Measurements from ENCODE around the gene PHYKPL. TPM values are rescaled to one million over a fixed set of nuclear protein-coding genes. Genes with fewer than 3 reads are reported as not detected.

PHYKPL gene
- total and polyA plus RNA-seq, 5 donors from 2014 or later, result 41.5 to 165 (median 42.9) TPM

DNA sequence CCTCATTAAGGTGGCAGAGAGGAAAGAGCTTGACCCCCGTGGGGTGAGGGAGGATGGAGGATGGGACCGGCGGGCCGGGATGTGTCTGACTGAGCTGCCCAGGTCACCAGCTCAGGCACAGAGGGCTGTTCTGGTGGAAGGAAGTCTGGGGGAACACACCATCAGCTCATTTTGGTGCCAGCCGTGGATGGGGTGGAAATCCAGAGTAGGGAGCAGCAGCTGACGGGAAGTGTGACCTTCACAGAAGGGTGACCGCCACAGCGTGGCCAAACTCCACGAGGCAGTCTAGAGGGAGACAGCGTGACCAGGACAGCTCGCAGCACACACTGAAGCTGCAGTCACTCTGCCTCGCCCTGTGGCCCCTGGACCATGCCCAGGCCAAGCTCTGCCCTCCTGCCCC lies 45.3 kb upstream of the PHYKPL start:
- Histone ChIP-seq H3K4me1 (ENCODE audit: control insufficient read depth, insufficient read depth, low read length, poor library complexity, severe bottlenecking) (no peaks in the 10 kb centered on the region), H3K36me3 (ENCODE audit: control insufficient read depth, insufficient read depth, low read length) (no peaks in the 10 kb centered on the region), H3K27me3 (ENCODE audit: control insufficient read depth, insufficient read depth, low read length) (no peaks in the 10 kb centered on the region), H3K27ac (ENCODE audit: insufficient read depth, low read length, poor library complexity, severe bottlenecking) (no peak overlapping the region), H3K9me3 (ENCODE audit: control insufficient read depth in 2 of 2, low read length in 2 of 2) (no peaks in the 10 kb centered on the region), H3K4me3 (ENCODE audit: low read depth, low read length) (no peak overlapping the region)
- no peak overlapping the region for H3K27ac Mint-ChIP-seq
- no peak for DNase-seq
- no peak for ATAC-seq (ENCODE audit: low read depth in 2 of 2)
- no peak overlapping the region for H3K4me3 Mint-ChIP-seq
- H3K27me3 Mint-ChIP-seq, result no peaks in the 10 kb centered on the region
- H3K36me3 Mint-ChIP-seq, result no peaks in the 10 kb centered on the region
- H3K4me1 Mint-ChIP-seq, result peaks cover 0 to 4% (median 0%) of the 10 kb centered on the region in 4 donors
- peaks cover 0 to 2% (median 0%) of the 10 kb centered on the region in 7 donors for H3K9me3 Mint-ChIP-seq

DNA sequence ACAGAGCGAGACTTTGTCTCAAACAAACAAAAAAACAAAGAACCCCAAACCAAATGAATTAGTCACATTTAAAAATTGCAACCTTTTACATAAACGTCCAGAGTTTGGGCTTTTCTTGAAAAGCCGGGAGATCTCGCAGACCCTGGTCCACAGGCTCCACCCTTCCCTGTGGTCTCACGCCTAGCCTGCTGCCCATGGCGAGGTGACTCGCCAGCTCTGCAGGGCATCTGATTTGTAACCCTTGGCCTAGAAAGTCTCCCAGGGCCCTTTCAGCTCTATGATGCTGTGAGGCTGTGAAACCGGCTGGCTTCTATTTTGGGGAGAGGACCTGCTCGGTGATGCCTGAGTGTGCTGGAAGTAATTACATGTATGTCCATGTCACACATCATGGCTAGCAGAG lies 44.7 kb upstream of the PHYKPL start:
- Histone ChIP-seq H3K4me3 (ENCODE audit: low read depth, low read length) (no peak overlapping the region), H3K27me3 (ENCODE audit: control insufficient read depth, insufficient read depth, low read length) (no peaks in the 10 kb centered on the region), H3K9me3 (ENCODE audit: control insufficient read depth in 2 of 2, low read length in 2 of 2) (no peaks in the 10 kb centered on the region), H3K4me1 (ENCODE audit: control insufficient read depth, insufficient read depth, low read length, poor library complexity, severe bottlenecking) (no peaks in the 10 kb centered on the region), H3K36me3 (ENCODE audit: control insufficient read depth, insufficient read depth, low read length) (no peaks in the 10 kb centered on the region), H3K27ac (ENCODE audit: insufficient read depth, low read length, poor library complexity, severe bottlenecking) (no peak overlapping the region)
- H3K27me3 Mint-ChIP-seq, result no peaks in the 10 kb centered on the region
- DNase-seq (no peak), ATAC-seq (ENCODE audit: low read depth in 2 of 2) (no peak)
- H3K4me3 Mint-ChIP-seq, result no peak overlapping the region
- no peak overlapping the region for H3K27ac Mint-ChIP-seq
- peaks cover 0 to 4% (median 0%) of the 10 kb centered on the region in 4 donors for H3K4me1 Mint-ChIP-seq
- H3K9me3 Mint-ChIP-seq, result peaks cover 0 to 2% (median 0%) of the 10 kb centered on the region in 7 donors
- no peaks in the 10 kb centered on the region for H3K36me3 Mint-ChIP-seq

DNA sequence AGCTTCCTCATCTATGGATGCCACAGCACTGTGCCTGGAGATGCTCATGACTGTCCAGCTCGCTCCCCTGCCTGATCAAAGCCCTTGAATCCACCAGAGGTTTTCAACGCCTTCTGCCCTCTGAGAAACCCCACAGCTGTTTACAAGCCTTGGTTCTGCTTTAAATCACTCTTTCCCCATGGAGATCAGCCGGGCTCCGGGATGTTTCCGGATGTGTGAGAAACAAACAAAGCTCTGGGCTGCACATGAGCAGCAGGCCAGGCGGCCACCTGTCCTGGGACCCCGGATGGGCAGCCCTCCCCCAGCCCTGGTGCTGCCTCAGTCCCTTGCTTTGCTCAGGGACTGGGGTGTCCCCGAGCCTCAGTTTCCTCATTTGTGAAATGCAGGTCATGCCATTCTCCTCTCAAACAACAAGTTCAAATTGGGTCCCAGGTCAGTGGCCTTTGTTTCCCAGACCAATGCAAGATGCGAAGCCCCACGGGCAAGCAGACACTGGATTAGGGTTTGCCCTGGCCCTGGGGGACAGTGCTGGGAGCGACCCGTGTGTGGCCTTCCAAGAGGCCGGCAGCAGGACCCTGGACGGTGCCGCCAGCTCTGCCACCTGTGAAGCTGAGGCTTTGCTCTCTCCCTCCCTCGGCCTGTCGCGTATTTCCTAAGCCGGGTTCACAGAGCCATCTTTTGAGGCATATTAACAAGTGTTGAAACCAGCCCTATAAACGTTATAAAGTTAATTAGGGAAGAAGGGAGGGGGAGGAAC lies 42.4 kb upstream of the PHYKPL start:
- Mint-ChIP-seq H3K36me3 (no peaks in the 10 kb centered on the region), H3K4me1 (peaks cover 0 to 3% (median 0%) of the 10 kb centered on the region in 4 donors), H3K27ac (no peak overlapping the region), H3K9me3 (peaks cover 0 to 2% (median 0%) of the 10 kb centered on the region in 7 donors), H3K4me3 (no peak overlapping the region), H3K27me3 (no peaks in the 10 kb centered on the region)
- Histone ChIP-seq H3K27me3 (ENCODE audit: control insufficient read depth, insufficient read depth, low read length) (no peaks in the 10 kb centered on the region), H3K36me3 (ENCODE audit: control insufficient read depth, insufficient read depth, low read length) (no peaks in the 10 kb centered on the region), H3K4me3 (ENCODE audit: low read depth, low read length) (no peak overlapping the region), H3K4me1 (ENCODE audit: control insufficient read depth, insufficient read depth, low read length, poor library complexity, severe bottlenecking) (no peaks in the 10 kb centered on the region), H3K27ac (ENCODE audit: insufficient read depth, low read length, poor library complexity, severe bottlenecking) (no peak overlapping the region), H3K9me3 (ENCODE audit: control insufficient read depth in 2 of 2, low read length in 2 of 2) (no peaks in the 10 kb centered on the region)
- ATAC-seq (ENCODE audit: low read depth in 2 of 2) (no peak), DNase-seq (no peak)

DNA sequence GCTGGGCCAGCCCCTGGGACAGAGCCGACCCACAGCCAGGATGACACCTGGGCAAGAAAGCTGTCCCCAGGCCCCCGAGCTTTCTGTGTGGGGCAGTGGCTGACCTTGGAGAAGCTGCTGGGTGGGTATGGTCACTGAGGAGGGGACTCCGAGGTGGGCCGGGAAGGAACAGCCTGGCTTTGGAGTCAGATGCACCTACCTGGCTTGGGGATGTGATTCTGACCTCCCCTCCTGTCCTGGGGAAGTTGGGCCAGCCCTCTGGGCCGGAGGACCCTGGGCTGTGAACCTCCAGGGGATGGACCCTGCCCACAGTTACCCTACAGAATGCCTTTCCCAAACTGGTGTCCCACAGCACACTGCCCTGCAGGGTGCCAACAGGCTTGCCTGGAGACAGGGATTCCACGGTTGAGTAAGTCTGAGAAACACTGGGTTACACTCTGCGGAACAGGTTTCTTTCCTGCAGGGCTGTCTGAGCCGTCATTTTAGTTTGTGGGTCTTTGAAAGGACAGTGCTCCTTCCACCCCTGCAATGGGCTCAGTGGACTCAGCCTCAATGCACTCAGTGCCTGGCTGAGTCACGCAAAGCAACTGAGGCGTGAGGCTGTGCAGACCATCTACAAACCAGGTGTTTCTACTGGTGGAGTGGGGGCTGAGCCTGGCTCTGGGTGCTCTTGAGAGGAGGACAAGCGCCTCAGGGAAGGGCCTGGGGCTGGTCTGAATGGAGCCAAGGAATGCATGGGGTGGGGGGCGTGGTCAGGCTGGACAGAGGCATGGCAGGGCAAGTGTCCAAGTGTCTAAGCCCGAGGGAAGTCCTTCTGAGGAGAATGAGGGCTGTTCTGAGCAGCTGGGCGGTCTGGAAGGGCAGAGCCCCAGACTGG lies 41.3 kb upstream of the PHYKPL start:
- no peak overlapping the region for H3K27ac ChIP-seq (ENCODE audit: insufficient read depth, low read length, poor library complexity, severe bottlenecking)
- H3K4me3 ChIP-seq (ENCODE audit: low read depth, low read length), result no peak overlapping the region
- ATAC-seq (ENCODE audit: low read depth in 2 of 2), result no peak
- peaks cover 0 to 2% (median 0%) of the 10 kb centered on the region in 7 donors for H3K9me3 Mint-ChIP-seq
- no peaks in the 10 kb centered on the region for H3K4me1 Mint-ChIP-seq
- no peaks in the 10 kb centered on the region for H3K27me3 ChIP-seq (ENCODE audit: control insufficient read depth, insufficient read depth, low read length)
- no peaks in the 10 kb centered on the region for H3K36me3 Mint-ChIP-seq
- H3K36me3 ChIP-seq (ENCODE audit: control insufficient read depth, insufficient read depth, low read length), result no peaks in the 10 kb centered on the region
- no peaks in the 10 kb centered on the region for H3K27me3 Mint-ChIP-seq
- no peak overlapping the region for H3K4me3 Mint-ChIP-seq
- no peaks in the 10 kb centered on the region for H3K9me3 ChIP-seq (ENCODE audit: control insufficient read depth in 2 of 2, low read length in 2 of 2)
- H3K4me1 ChIP-seq (ENCODE audit: control insufficient read depth, insufficient read depth, low read length, poor library complexity, severe bottlenecking), result no peaks in the 10 kb centered on the region
- no peak for DNase-seq
- no peak overlapping the region for H3K27ac Mint-ChIP-seq

DNA sequence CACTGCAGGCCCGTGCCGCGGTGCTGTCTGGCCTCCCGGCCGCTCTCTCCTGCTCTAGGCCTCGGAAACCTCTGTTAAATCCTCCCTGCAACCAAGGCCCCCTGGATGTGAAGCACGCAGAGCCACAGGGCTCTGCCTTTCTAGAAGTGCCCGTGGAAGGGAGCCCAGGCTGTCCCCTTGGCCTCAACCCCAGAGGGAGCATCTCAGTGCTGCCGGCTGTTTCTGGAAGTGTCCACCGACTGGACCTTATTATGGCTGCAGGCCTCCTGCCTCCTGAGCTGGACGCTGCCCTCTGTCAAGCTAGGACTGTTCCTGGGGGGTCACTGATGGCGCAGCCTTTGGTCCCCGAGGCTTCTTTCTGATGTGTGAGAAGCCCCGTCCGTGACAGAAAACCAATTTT lies 40.4 kb upstream of the PHYKPL start:
- Mint-ChIP-seq H3K4me3 (no peak overlapping the region), H3K4me1 (no peaks in the 10 kb centered on the region), H3K9me3 (peaks cover 0 to 2% (median 0%) of the 10 kb centered on the region in 7 donors), H3K27ac (no peak overlapping the region), H3K36me3 (no peaks in the 10 kb centered on the region), H3K27me3 (no peaks in the 10 kb centered on the region)
- ATAC-seq (ENCODE audit: low read depth in 2 of 2), result no peak
- Histone ChIP-seq H3K9me3 (ENCODE audit: control insufficient read depth in 2 of 2, low read length in 2 of 2) (no peaks in the 10 kb centered on the region), H3K27me3 (ENCODE audit: control insufficient read depth, insufficient read depth, low read length) (no peaks in the 10 kb centered on the region), H3K4me1 (ENCODE audit: control insufficient read depth, insufficient read depth, low read length, poor library complexity, severe bottlenecking) (no peaks in the 10 kb centered on the region), H3K27ac (ENCODE audit: insufficient read depth, low read length, poor library complexity, severe bottlenecking) (no peak overlapping the region), H3K36me3 (ENCODE audit: control insufficient read depth, insufficient read depth, low read length) (no peaks in the 10 kb centered on the region), H3K4me3 (ENCODE audit: low read depth, low read length) (no peak overlapping the region)
- no peak for DNase-seq

DNA sequence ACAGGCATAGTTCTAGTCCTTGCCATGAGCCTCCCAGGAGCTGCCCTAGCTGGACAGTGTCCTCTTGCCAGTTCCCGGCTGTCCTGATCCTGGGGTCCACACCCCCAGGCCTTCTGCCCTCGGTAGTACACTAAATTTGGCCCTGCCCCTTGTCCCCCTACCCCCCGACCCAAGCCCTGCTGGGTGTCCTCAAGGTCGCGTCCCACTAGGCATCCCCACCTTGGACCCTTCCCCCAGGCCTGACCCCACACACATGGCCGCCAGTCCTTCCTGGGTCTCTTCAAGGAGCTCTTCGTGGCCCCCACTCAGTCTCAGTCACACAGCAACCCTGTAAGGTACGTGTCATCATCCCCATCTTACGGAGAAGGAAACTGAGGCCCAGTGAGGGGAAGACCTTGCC lies 40.0 kb upstream of the PHYKPL start:
- H3K27me3 ChIP-seq (ENCODE audit: control insufficient read depth, insufficient read depth, low read length), result no peaks in the 10 kb centered on the region
- ATAC-seq (ENCODE audit: low read depth in 2 of 2), result no peak

DNA sequence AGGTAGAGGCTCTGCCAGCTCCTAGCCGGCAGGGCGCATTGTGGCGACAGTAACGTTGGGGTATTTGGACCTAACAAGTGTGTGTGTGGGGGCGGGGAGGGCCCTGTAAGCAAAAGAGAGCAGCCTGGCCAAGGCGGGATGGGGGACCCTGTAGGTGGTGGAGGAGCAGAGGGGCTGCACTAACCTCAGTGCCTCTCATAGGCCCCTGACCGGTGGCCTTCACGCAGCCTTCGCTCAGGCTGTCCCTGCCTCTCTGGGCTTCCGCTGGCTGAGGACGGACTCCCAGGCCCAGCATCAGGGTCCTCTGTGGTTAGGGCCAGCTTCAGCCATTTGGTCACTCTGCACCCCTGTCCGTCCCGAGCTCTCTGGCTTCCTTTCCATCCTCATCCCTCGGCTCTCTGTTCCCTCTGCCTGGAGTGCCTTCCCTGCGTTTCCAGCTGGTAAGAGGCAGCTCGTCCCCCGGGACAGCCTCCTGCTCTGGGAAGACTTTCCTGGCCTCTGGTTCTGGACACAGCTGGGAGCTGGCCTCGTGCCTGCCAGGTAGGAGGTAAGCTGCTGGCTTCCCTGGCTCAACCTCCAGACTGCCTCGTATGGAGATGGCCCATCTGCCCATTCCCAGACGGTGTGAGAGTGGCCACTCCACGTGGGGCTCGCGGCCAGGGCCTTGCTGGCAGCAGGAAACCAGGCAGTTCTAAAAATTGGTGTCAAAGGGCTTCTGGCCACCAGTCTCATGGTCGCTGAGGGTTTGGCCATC lies 39.3 kb upstream of the PHYKPL start:
- Mint-ChIP-seq H3K27me3 (no peaks in the 10 kb centered on the region), H3K4me3 (no peak overlapping the region), H3K27ac (no peak overlapping the region), H3K9me3 (peaks cover 0 to 2% (median 0%) of the 10 kb centered on the region in 7 donors), H3K36me3 (no peaks in the 10 kb centered on the region), H3K4me1 (no peaks in the 10 kb centered on the region)
- Histone ChIP-seq H3K36me3 (ENCODE audit: control insufficient read depth, insufficient read depth, low read length) (no peaks in the 10 kb centered on the region), H3K4me1 (ENCODE audit: control insufficient read depth, insufficient read depth, low read length, poor library complexity, severe bottlenecking) (no peaks in the 10 kb centered on the region), H3K27ac (ENCODE audit: insufficient read depth, low read length, poor library complexity, severe bottlenecking) (no peak overlapping the region), H3K27me3 (ENCODE audit: control insufficient read depth, insufficient read depth, low read length) (no peaks in the 10 kb centered on the region), H3K4me3 (ENCODE audit: low read depth, low read length) (no peak overlapping the region), H3K9me3 (ENCODE audit: control insufficient read depth in 2 of 2, low read length in 2 of 2) (no peaks in the 10 kb centered on the region)
- no peak for DNase-seq
- ATAC-seq (ENCODE audit: low read depth in 2 of 2), result no peak

More for the DNA sequence above, 40.0 kb upstream of the PHYKPL start:
- H3K4me3 Mint-ChIP-seq, result no peak overlapping the region
- no peak overlapping the region for H3K4me3 ChIP-seq (ENCODE audit: low read depth, low read length)
- H3K27me3 Mint-ChIP-seq, result no peaks in the 10 kb centered on the region
- H3K4me1 ChIP-seq (ENCODE audit: control insufficient read depth, insufficient read depth, low read length, poor library complexity, severe bottlenecking), result no peaks in the 10 kb centered on the region
- DNase-seq, result no peak
- H3K36me3 Mint-ChIP-seq, result no peaks in the 10 kb centered on the region
- no peak overlapping the region for H3K27ac ChIP-seq (ENCODE audit: insufficient read depth, low read length, poor library complexity, severe bottlenecking)
- H3K27ac Mint-ChIP-seq, result no peak overlapping the region
- H3K9me3 Mint-ChIP-seq, result peaks cover 0 to 2% (median 0%) of the 10 kb centered on the region in 7 donors
- H3K4me1 Mint-ChIP-seq, result no peaks in the 10 kb centered on the region
- no peaks in the 10 kb centered on the region for H3K36me3 ChIP-seq (ENCODE audit: control insufficient read depth, insufficient read depth, low read length)
- no peaks in the 10 kb centered on the region for H3K9me3 ChIP-seq (ENCODE audit: control insufficient read depth in 2 of 2, low read length in 2 of 2)

Measured in CD4-positive, CD25-positive, alpha-beta regulatory T cell (primary cell).